ENCODE data around the gene LGR6.
"Not testable (repeated sequence)": the region's sequence is repeated elsewhere in the genome, so short reads cannot be mapped to it uniquely, and the experiment has no call there.

The LGR6 gene

GRCh38 chr1:202224453-202224852 lies 30.9 kb downstream of the LGR6 start:
- DNase-seq: no peak

- no peak for DNase-seq
Observed at GRCh38 chr1:202225131-202225530, 31.5 kb downstream of the LGR6 start.

- DNase-seq: no peak
Observed at GRCh38 chr1:202227053-202227672, 33.6 kb downstream of the LGR6 start.

GRCh38 chr1:202227997-202228401 lies 34.4 kb downstream of the LGR6 start:
- no peak for DNase-seq

GRCh38 chr1:202228484-202229122 lies 35.0 kb downstream of the LGR6 start:
- no peak for DNase-seq

- DNase-seq: no peak
Observed at GRCh38 chr1:202229376-202229775, 35.8 kb downstream of the LGR6 start.

GRCh38 chr1:202230061-202230938 lies 36.7 kb downstream of the LGR6 start:
- DNase-seq: no peak

GRCh38 chr1:202230939-202231645 lies 37.5 kb downstream of the LGR6 start:
- no peak for DNase-seq

GRCh38 chr1:202233171-202233570 lies 39.6 kb downstream of the LGR6 start:
- no peak for DNase-seq

GRCh38 chr1:202233804-202234203 lies 40.2 kb downstream of the LGR6 start:
- no peak for DNase-seq

GRCh38 chr1:202234331-202235002 lies 40.9 kb downstream of the LGR6 start:
- DNase-seq: no peak

- DNase-seq: no peak
Observed at GRCh38 chr1:202235003-202235660, 41.5 kb downstream of the LGR6 start.

- peak; percentile 50 to 65 for DNase-seq
Observed at GRCh38 chr1:202235856-202236837, 42.5 kb downstream of the LGR6 start.

GRCh38 chr1:202237052-202237451 lies 43.5 kb downstream of the LGR6 start:
- DNase-seq: no peak

- no peak for DNase-seq
Observed at GRCh38 chr1:202238914-202239313, 45.3 kb downstream of the LGR6 start.

GRCh38 chr1:202240226-202240625 lies 46.6 kb downstream of the LGR6 start:
- not testable (repeated sequence) for DNase-seq

- DNase-seq: no peak
Observed at GRCh38 chr1:202240956-202241355, 47.4 kb downstream of the LGR6 start.

- DNase-seq: no peak
Observed at GRCh38 chr1:202241376-202242079, 47.9 kb downstream of the LGR6 start.

GRCh38 chr1:202242080-202242419 lies 48.5 kb downstream of the LGR6 start:
- no peak for DNase-seq

GRCh38 chr1:202243006-202243405 lies 49.4 kb downstream of the LGR6 start:
- DNase-seq: no peak

Measured in CD4-positive, alpha-beta T cell treated with Interleukin-4 for 1 hour (primary cell).